Measurements from ENCODE around the gene AANAT.

DNA sequence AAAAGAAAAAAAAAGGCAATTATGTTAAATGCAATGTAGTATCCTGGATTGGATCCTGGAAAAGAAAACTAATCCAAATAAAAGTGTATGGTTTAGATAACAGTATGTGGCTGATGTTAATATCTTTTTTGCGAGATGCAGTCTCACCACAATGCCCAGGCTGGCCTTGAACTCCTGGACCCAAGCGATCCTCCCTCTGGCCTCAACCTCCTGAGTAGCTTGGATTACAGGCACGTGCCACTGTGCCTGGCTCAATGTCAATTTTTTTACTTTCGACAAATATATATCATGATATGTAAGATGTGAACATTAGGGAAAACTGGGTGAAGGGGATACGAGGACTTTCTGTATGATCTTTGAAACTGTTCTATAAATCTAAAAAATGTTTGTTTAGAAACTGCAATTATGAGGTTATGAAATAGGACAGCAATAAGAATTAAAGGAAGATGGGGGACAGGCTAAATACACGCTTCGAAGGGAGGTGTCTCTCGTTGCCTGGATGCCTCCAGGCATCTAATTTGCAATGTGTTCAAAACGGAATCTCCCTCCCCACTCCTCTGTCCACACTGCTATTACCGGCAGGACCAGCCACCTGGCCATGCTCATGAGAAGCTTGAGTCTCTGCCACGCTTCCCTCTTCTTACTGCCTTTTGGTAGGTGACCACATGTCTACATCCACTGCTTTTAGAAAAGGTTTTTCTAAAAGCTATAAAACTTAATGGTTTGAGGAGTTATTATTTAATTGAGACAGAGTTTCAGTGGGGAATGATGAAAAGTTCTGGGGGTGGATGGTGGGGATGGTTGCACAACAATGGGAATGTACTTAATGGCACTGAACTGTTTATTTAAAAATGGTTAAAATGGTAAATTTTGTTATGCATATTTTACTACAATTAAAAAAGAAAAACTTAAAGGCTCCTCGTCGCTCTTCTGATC is 29.7 kb upstream of the AANAT start:
- TF ChIP-seq POLR2A (IDR thresholded peaks at IDR 0.05): no peak
- no peak for TF ChIP-seq CTCF (IDR thresholded peaks at IDR 0.05)
